SU-DHL-6 (cell line): ENCODE data around the gene OR2A42.
"Not testable (repeated sequence)": the region's sequence is repeated elsewhere in the genome, so short reads cannot be mapped to it uniquely, and the experiment has no call there.

Experiments
- H2AFZ ChIP-seq: fragments of 200-600 bp; sonication (generic); 2 replicates; pipeline ENCODE4 v1.6.1; 2014; ENCODE audit warnings: low read depth, mild to moderate bottlenecking, moderate library complexity, mixed read lengths, antibody characterized with exemption, low read length; ENCODE audit not compliant: severe bottlenecking
- H3F3A ChIP-seq: fragments of 200-600 bp; shearing (Covaris generic); 2 replicates; pipeline ENCODE4 v1.6.0; 2016; ENCODE audit warnings: antibody characterized with exemption, mild to moderate bottlenecking; ENCODE audit not compliant: insufficient read depth
- H3K27ac ChIP-seq: fragments of 200-600 bp; sonication (generic); 2 replicates; pipeline ENCODE4 v1.5.1; 2016; ENCODE audit warnings: low read depth, mild to moderate bottlenecking, low read length, moderate library complexity, mixed read lengths
- H3K27me3 ChIP-seq: fragments of 200-600 bp; sonication (generic), shearing (Covaris generic); 2 replicates; pipeline ENCODE4 v1.6.0; 2014; ENCODE audit warnings: mild to moderate bottlenecking, low read length
- H3K36me3 ChIP-seq: fragments of 200-600 bp; sonication (generic); 2 replicates; pipeline ENCODE4 v1.6.1; 2014; ENCODE audit warnings: mild to moderate bottlenecking, low read length, mixed read lengths
- H3K4me2 ChIP-seq: fragments of 300-600, 200-600 bp; shearing (Covaris generic), sonication (generic); 2 replicates; pipeline ENCODE4 v1.6.0; 2014; ENCODE audit warnings: low read length, low read depth, mild to moderate bottlenecking; ENCODE audit not compliant: poor library complexity, severe bottlenecking
- H3K4me3 ChIP-seq: fragments of 200-600 bp; sonication (generic); 2 replicates; pipeline ENCODE4 v1.5.1; 2014; ENCODE audit warnings: antibody characterized with exemption, low read length, mild to moderate bottlenecking, mixed read lengths; ENCODE audit not compliant: insufficient read depth, poor library complexity, severe bottlenecking
- H3K79me2 ChIP-seq: fragments of 200-600 bp; sonication (generic); 2 replicates; pipeline ENCODE4 v1.6.1; 2014; ENCODE audit warnings: mild to moderate bottlenecking, low read length, moderate library complexity; ENCODE audit not compliant: insufficient read depth
- H3K9ac ChIP-seq: fragments of 200-600 bp; sonication (generic); 2 replicates; pipeline ENCODE4 v1.7.0; 2014; ENCODE audit warnings: mild to moderate bottlenecking, low read length
- H3K9me2 ChIP-seq: fragments of 200-600 bp; sonication (generic); replicated peaks from 2 replicates; pipeline ENCODE4 v1.6.1; 2014; ENCODE audit warnings: low read length; ENCODE audit not compliant: insufficient read depth
- H3K9me3 ChIP-seq: fragments of 200-600 bp; sonication (generic); 2 replicates; pipeline ENCODE4 v1.6.1; 2014; ENCODE audit warnings: low read length, mixed read lengths; ENCODE audit not compliant: insufficient read depth
- H4K20me1 ChIP-seq: fragments of 200-600 bp; sonication (generic); 2 replicates; pipeline ENCODE4 v1.6.1; 2014; ENCODE audit warnings: low read depth, mild to moderate bottlenecking, antibody characterized with exemption, low read length, moderate library complexity, mixed read lengths

Gene OR2A42

GRCh38 chr7:144198934-144199333 is 40.5 kb downstream of the OR2A42 start:
- not testable (repeated sequence) for H3F3A ChIP-seq, H3K9me3 ChIP-seq, H3K27me3 ChIP-seq, H3K4me3 ChIP-seq, H3K79me2 ChIP-seq, H3K36me3 ChIP-seq, H3K4me2 ChIP-seq, H3K9ac ChIP-seq, H2AFZ ChIP-seq, H3K27ac ChIP-seq, H3K9me2 ChIP-seq, H4K20me1 ChIP-seq

- not testable (repeated sequence) for H3F3A ChIP-seq, H3K4me2 ChIP-seq, H3K79me2 ChIP-seq, H3K27ac ChIP-seq, H4K20me1 ChIP-seq, H3K9ac ChIP-seq, H3K9me2 ChIP-seq, H3K36me3 ChIP-seq, H3K9me3 ChIP-seq, H3K4me3 ChIP-seq, H3K27me3 ChIP-seq, H2AFZ ChIP-seq
Measured at GRCh38 chr7:144195212-144195872, 44.1 kb downstream of the OR2A42 start, which contains the start of gene ARHGEF35. ARHGEF35 (minus strand) TSS chr7:144195833; CDS start chr7:144188383, 7,450 bp downstream.

- H3F3A ChIP-seq, H4K20me1 ChIP-seq, H3K79me2 ChIP-seq, H3K4me3 ChIP-seq, H2AFZ ChIP-seq, H3K9me3 ChIP-seq, H3K4me2 ChIP-seq, H3K9ac ChIP-seq, H3K27ac ChIP-seq, H3K27me3 ChIP-seq, H3K9me2 ChIP-seq, H3K36me3 ChIP-seq: not testable (repeated sequence)
Measured at GRCh38 chr7:144194453-144194852, 45.0 kb downstream of the OR2A42 start.

- H3K27ac ChIP-seq, H2AFZ ChIP-seq, H3K27me3 ChIP-seq, H4K20me1 ChIP-seq, H3K9me2 ChIP-seq, H3K79me2 ChIP-seq, H3F3A ChIP-seq, H3K36me3 ChIP-seq, H3K9me3 ChIP-seq, H3K9ac ChIP-seq, H3K4me3 ChIP-seq, H3K4me2 ChIP-seq: not testable (repeated sequence)
Measured at GRCh38 chr7:144193782-144194181, 45.6 kb downstream of the OR2A42 start.

- H3K9ac ChIP-seq, H3K4me3 ChIP-seq, H2AFZ ChIP-seq, H3K9me3 ChIP-seq, H4K20me1 ChIP-seq, H3K36me3 ChIP-seq, H3K79me2 ChIP-seq, H3F3A ChIP-seq, H3K27me3 ChIP-seq, H3K27ac ChIP-seq, H3K4me2 ChIP-seq, H3K9me2 ChIP-seq: not testable (repeated sequence)
Measured at GRCh38 chr7:144188578-144189171, 50.7 kb downstream of the OR2A42 start.

- H3K9me2 ChIP-seq, H3K4me2 ChIP-seq, H3K9ac ChIP-seq, H3K4me3 ChIP-seq, H3K27ac ChIP-seq, H2AFZ ChIP-seq, H3K79me2 ChIP-seq, H3K36me3 ChIP-seq, H3K27me3 ChIP-seq, H3F3A ChIP-seq, H4K20me1 ChIP-seq, H3K9me3 ChIP-seq: not testable (repeated sequence)
Measured at GRCh38 chr7:144187848-144188247, 51.6 kb downstream of the OR2A42 start.

- not testable (repeated sequence) for H2AFZ ChIP-seq, H3F3A ChIP-seq, H3K36me3 ChIP-seq, H3K9ac ChIP-seq, H3K27ac ChIP-seq, H3K9me3 ChIP-seq, H4K20me1 ChIP-seq, H3K27me3 ChIP-seq, H3K79me2 ChIP-seq, H3K9me2 ChIP-seq, H3K4me2 ChIP-seq, H3K4me3 ChIP-seq
Measured at GRCh38 chr7:144183166-144183565, 56.2 kb downstream of the OR2A42 start, which contains the start of gene CTAGE4. CTAGE4 (plus strand) TSS chr7:144183466; CDS start chr7:144183504, 38 bp downstream.

GRCh38 chr7:144179165-144179479 is 60.3 kb downstream of the OR2A42 start:
- not testable (repeated sequence) for H3K9ac ChIP-seq, H3K27ac ChIP-seq, H3K4me2 ChIP-seq, H3K9me2 ChIP-seq, H2AFZ ChIP-seq, H3K9me3 ChIP-seq, H3K27me3 ChIP-seq, H3K4me3 ChIP-seq, H3F3A ChIP-seq, H3K36me3 ChIP-seq, H3K79me2 ChIP-seq, H4K20me1 ChIP-seq
